ENCODE data around the gene AZIN2. TPM values are rescaled to one million over a fixed set of nuclear protein-coding genes. Genes with fewer than 3 reads are reported as not detected.
A peak's percentile ranks its signal among the peaks of the same experiment; 100 is the strongest.

Gene AZIN2
- total and polyA plus RNA-seq, 12 donors: 2.3 to 18.9 (median 10.7) TPM

DNA sequence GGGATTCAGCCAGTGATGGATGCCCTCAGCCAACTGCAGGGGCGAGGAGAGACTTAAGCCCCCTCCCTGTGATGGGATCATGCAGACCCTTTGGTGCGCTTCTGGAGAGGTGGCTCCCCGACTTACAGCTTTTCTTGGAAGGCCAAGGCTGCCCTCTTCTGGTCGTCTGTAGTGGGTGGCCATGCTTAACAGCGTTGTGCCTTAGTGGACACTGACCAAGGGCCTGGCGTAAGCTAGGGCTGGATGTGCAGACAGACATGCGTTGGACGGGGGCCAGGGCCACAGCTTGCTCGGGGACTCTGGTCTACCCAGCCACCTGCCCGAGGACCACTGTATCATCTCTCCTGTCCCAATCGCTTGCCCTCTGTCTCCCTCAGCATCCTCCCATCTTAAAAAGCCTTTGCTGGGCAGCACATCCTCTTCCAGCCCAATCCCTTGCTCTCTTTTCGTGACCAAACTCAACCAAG, 5.5 kb downstream of the AZIN2 start:
- Histone ChIP-seq H3K4me3 (no peak overlapping the region), H3K27me3 (no peaks in the 10 kb centered on the region), H3K27ac (no peak overlapping the region), H3K4me1 (replicated peaks in 1 of 2) (peaks cover 6 to 7% of the 10 kb centered on the region in 2 donors), H3K36me3 (replicated peaks in 1 of 2) (no peaks in the 10 kb centered on the region), H3K9me3 (replicated peaks in 1 of 3) (no peaks in the 10 kb centered on the region)
- peak; percentile 66 to 91 (median 75) for DNase-seq
- WGBS, 4 donors: 34 to 42% (median 40%) methylated on average over 11 to 12 of the region's 12 CpGs
- no peak for TF ChIP-seq POLR2A (IDR thresholded peaks at IDR 0.05)
- TF ChIP-seq, protein P1, sequence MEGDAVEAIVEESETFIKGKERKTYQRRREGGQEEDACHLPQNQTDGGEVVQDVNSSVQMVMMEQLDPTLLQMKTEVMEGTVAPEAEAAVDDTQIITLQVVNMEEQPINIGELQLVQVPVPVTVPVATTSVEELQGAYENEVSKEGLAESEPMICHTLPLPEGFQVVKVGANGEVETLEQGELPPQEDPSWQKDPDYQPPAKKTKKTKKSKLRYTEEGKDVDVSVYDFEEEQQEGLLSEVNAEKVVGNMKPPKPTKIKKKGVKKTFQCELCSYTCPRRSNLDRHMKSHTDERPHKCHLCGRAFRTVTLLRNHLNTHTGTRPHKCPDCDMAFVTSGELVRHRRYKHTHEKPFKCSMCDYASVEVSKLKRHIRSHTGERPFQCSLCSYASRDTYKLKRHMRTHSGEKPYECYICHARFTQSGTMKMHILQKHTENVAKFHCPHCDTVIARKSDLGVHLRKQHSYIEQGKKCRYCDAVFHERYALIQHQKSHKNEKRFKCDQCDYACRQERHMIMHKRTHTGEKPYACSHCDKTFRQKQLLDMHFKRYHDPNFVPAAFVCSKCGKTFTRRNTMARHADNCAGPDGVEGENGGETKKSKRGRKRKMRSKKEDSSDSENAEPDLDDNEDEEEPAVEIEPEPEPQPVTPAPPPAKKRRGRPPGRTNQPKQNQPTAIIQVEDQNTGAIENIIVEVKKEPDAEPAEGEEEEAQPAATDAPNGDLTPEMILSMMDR (IDR thresholded peaks at IDR 0.05): peak; percentile 38 to 83 (median 64)
- intact Hi-C loops (cut with DNase I): loop anchor here in 1 of 2 donors (10.0 kb wide), 1 partner anchor 152 kb away; no protein-coding TSS in a partner anchor

DNA sequence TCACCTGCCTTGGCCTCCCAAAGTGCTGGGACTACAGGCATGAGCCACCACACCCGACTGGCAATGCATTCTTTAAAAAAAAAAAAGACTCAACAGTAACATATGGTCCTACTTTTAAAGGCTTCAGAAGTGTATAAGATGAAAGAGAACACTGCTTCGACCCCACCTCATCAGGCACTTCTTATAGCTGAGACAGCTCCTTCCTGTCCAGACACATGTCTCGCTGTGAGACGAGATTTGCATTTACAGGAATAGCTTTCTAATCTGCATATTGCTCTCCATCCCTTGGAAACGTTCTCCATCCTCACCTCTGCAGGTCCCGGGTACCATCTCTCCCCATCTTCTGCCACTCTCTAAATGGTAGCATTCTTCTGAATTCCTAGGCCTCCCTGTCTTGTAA, 6.7 kb downstream of the AZIN2 start:
- Histone ChIP-seq H3K36me3 (replicated peaks in 1 of 2) (no peaks in the 10 kb centered on the region), H3K4me1 (replicated peaks in 1 of 2) (peaks cover 0 to 7% of the 10 kb centered on the region in 2 donors), H3K27me3 (no peaks in the 10 kb centered on the region), H3K4me3 (no peak overlapping the region), H3K9me3 (replicated peaks in 1 of 3) (no peaks in the 10 kb centered on the region), H3K27ac (no peak overlapping the region)
- TF ChIP-seq POLR2A (IDR thresholded peaks at IDR 0.05): no peak
- TF ChIP-seq, protein P1 (IDR thresholded peaks at IDR 0.05): no peak
- 75 to 87% (median 77%) methylated on average over 6 of the region's 6 CpGs for WGBS, 4 donors
- intact Hi-C loops (cut with DNase I): loop anchor here in 1 of 2 donors (10.0 kb wide), 1 partner anchor 153 kb away; no protein-coding TSS in a partner anchor
- DNase-seq: no peak

DNA sequence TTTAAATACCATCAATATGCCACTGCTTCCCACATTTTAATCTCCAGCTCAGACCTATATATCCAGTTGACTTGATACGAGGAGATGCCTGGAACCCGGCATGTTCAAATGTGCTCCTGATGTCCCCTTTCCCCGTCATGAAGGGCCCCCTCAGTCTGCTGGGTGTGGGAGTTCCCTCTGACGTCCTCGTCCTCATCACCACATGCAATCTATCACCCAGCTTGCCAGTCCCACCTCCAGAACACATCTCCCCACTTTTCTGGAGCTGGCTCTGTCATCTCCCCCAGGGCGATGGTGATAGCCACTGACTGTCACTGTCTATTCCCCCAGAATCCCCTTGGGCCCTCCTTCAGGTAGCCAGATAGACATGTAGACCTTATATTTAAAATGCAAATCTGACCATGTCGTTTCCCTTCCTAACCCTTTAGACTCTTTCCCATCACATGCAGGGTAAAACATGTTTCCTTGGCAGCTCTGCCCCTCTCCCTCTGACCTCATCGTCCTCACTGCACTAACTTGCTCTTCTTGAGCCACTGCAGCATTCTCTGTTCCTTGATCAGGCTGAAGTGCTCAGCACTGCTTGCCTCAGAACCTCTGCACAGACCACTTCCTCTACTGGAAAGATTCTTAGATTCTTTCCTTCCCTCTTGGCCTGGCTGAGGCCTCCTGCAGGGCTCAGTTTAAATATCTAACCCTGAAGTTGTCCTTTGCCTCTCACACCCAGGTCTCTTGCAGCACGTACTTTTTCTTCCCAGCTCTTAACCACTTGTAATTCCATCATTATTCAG, 7.4 kb downstream of the AZIN2 start:
- no peak for DNase-seq
- no peak overlapping the region for H3K4me3 ChIP-seq
- H3K27ac ChIP-seq: no peak overlapping the region
- no peaks in the 10 kb centered on the region for H3K36me3 ChIP-seq (replicated peaks in 1 of 2)
- 68 to 77% (median 75%) methylated on average over 9 of the region's 9 CpGs for WGBS, 4 donors
- H3K27me3 ChIP-seq: no peaks in the 10 kb centered on the region
- TF ChIP-seq, protein P1 (IDR thresholded peaks at IDR 0.05): no peak
- H3K9me3 ChIP-seq (replicated peaks in 1 of 3): no peaks in the 10 kb centered on the region
- peaks cover 0 to 7% of the 10 kb centered on the region in 2 donors for H3K4me1 ChIP-seq (replicated peaks in 1 of 2)
- intact Hi-C loops (cut with DNase I): loop anchor here in 1 of 2 donors (10.0 kb wide), 1 partner anchor 154 kb away; no protein-coding TSS in a partner anchor

DNA sequence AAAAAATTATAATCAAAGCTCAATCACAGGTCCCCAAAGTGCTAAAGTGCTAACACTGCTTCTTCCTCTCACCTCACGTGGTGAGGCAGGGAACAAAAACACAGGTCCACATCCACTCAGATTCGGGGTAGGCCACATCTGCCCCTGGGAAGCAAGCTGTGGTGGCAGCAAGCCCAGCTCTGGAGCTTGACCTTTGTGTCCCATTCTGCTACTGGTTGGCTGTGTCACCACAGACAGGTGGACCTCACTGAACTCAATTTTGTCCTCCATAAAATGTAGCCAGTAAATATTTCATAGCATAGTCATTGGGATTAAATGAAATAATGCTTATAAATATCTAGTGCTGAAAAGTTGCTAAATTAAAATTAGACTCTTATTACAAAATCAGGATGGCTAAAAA, 8.5 kb downstream of the AZIN2 start:
- Histone ChIP-seq H3K36me3 (replicated peaks in 1 of 2) (no peaks in the 10 kb centered on the region), H3K27me3 (no peaks in the 10 kb centered on the region), H3K4me3 (no peak overlapping the region), H3K9me3 (replicated peaks in 1 of 3) (no peaks in the 10 kb centered on the region), H3K4me1 (replicated peaks in 1 of 2) (peaks cover 0 to 4% of the 10 kb centered on the region in 2 donors), H3K27ac (no peak overlapping the region)
- WGBS, 4 donors: 67 to 77% (median 72%) methylated on average over 2 of the region's 2 CpGs
- intact Hi-C loops (cut with DNase I): loop anchor here in 1 of 2 donors (10.0 kb wide), 1 partner anchor 155 kb away; no protein-coding TSS in a partner anchor
- DNase-seq: no peak
- no peak for TF ChIP-seq POLR2A (IDR thresholded peaks at IDR 0.05)
- TF ChIP-seq, protein P1 (IDR thresholded peaks at IDR 0.05): no peak

Data from adrenal gland (tissue), 12 donors.